ENCODE results near the gene CPNE5. TPM values are rescaled to one million over a fixed set of nuclear protein-coding genes. Genes with fewer than 3 reads are reported as not detected.

Gene CPNE5
- total and polyA plus RNA-seq, 8 donors = 0.19 to 1.5 (median 0.58) TPM

DNA sequence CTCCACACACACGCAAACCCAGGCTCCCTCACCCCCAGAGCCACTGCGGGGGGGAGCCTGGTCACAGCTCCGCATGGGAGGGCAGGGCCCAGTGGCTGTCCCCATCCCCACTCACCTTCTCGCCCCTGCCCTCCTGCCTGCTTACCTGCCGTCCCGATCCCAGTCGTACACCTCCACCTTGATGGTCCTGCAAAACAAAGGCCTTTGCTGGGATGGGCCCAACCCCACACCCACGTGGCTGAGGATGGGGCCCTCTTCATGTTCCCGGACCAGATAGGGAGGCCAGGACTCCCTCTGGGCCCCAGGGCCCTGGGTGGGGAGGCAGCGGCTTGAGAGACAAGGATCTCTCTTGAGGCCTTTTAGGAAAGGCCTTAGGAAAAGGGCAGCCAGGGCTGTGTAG is 74.1 kb downstream of the CPNE5 start:
- Histone ChIP-seq H3K36me3 (no peaks in the 10 kb centered on the region), H3K9me3 (no peaks in the 10 kb centered on the region), H3K27ac (no peak overlapping the region), H3K4me3 (no peak overlapping the region), H3K4me1 (peaks cover 0 to 5% (median 0%) of the 10 kb centered on the region in 3 donors), H3K27me3 (no peaks in the 10 kb centered on the region)
- DNase-seq (no peak), FAIRE-seq (no peak), ATAC-seq (no peak)
- WGBS, 2 donors = 69 to 76% methylated on average over 10 of the region's 10 CpGs
- intact Hi-C loops (cut with DNase I) = loop anchor here in 2 of 3 donors (5.0 to 10.0 kb wide), 3 partner anchors 82 to 450 kb away; no protein-coding TSS in a partner anchor
- TF ChIP-seq, protein P1, sequence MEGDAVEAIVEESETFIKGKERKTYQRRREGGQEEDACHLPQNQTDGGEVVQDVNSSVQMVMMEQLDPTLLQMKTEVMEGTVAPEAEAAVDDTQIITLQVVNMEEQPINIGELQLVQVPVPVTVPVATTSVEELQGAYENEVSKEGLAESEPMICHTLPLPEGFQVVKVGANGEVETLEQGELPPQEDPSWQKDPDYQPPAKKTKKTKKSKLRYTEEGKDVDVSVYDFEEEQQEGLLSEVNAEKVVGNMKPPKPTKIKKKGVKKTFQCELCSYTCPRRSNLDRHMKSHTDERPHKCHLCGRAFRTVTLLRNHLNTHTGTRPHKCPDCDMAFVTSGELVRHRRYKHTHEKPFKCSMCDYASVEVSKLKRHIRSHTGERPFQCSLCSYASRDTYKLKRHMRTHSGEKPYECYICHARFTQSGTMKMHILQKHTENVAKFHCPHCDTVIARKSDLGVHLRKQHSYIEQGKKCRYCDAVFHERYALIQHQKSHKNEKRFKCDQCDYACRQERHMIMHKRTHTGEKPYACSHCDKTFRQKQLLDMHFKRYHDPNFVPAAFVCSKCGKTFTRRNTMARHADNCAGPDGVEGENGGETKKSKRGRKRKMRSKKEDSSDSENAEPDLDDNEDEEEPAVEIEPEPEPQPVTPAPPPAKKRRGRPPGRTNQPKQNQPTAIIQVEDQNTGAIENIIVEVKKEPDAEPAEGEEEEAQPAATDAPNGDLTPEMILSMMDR (IDR thresholded peaks at IDR 0.05) = no peak

DNA sequence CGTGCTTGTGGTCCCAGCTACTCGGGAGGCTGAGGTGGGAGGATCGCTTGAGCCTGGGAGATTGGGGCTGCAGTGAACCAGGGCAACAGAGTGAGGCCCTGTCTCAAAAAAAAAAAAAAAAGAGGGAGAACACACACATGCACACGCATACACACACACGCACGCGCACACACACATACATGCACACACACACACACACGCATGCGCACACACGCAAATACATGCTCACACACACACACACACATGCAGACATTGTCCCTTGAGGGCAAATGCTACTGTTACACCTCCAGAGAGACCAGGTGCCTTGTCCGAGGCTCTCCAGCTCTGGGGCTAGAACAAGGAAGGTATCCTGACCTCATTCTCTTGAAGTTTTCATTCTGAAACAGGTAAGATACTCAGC is 77.1 kb downstream of the CPNE5 start:
- 91 to 92% methylated on average over 11 of the region's 11 CpGs for WGBS, 2 donors
- no peak for FAIRE-seq
- Histone ChIP-seq H3K4me3 (no peak overlapping the region), H3K9me3 (no peaks in the 10 kb centered on the region), H3K27me3 (no peaks in the 10 kb centered on the region), H3K36me3 (no peaks in the 10 kb centered on the region), H3K27ac (no peak overlapping the region), H3K4me1 (peaks cover 3 to 6% (median 5%) of the 10 kb centered on the region in 3 donors)
- intact Hi-C loops (cut with DNase I) = loop anchor here in 1 of 3 donors (10.0 kb wide), 2 partner anchors 253 to 453 kb away; no protein-coding TSS in a partner anchor
- TF ChIP-seq, protein P1 (IDR thresholded peaks at IDR 0.05) = no peak
- no peak for ATAC-seq
- no peak for DNase-seq

DNA sequence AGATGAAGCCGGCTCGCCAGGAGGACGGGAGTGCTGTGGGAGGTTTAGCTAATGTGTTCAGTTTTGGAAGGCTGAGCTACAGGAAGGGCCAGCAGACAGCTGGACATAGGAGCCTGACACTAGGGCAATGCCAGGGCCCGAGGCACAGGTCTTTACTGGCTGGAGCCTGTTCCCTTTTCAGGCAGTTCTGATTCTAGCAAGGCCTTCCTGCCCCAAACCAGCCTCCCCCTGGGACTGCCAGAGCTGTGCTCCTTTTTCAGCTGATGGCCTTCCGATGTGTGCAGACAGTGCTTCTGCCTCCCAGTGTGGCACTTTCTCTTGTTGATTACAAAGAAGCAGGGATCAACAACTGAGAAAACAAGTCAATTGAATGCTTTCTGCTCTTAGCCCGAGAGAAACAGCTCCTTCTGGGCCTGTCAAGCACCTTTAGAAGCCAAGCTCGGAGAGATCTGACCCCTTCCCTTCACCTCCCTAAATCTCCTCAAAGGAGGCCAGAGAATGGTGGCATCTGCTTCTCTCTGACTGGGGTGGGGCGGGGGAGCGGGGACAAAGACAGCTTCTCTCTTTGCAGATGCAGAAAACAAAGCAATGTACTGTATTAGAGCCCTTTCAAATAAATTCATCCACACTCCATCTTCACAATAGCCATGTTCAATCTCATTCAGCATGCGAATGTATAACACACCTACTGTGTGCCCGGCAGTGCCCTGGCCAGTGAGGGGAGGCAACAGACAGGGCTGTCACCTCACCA is 78.4 kb downstream of the CPNE5 start:
- H3K4me3 ChIP-seq = no peak overlapping the region
- no peaks in the 10 kb centered on the region for H3K27me3 ChIP-seq
- 78 to 83% methylated on average over 11 of the region's 11 CpGs for WGBS, 2 donors
- H3K36me3 ChIP-seq = no peaks in the 10 kb centered on the region
- H3K9me3 ChIP-seq = no peaks in the 10 kb centered on the region
- FAIRE-seq = no peak
- no peak for ATAC-seq
- H3K4me1 ChIP-seq = peaks cover 3 to 6% (median 5%) of the 10 kb centered on the region in 3 donors
- intact Hi-C loops (cut with DNase I) = loop anchor here in 1 of 3 donors (10.0 kb wide), 2 partner anchors 254 to 454 kb away; no protein-coding TSS in a partner anchor
- H3K27ac ChIP-seq = no peak overlapping the region
- no peak for DNase-seq
- TF ChIP-seq, protein P1 (IDR thresholded peaks at IDR 0.05) = no peak

DNA sequence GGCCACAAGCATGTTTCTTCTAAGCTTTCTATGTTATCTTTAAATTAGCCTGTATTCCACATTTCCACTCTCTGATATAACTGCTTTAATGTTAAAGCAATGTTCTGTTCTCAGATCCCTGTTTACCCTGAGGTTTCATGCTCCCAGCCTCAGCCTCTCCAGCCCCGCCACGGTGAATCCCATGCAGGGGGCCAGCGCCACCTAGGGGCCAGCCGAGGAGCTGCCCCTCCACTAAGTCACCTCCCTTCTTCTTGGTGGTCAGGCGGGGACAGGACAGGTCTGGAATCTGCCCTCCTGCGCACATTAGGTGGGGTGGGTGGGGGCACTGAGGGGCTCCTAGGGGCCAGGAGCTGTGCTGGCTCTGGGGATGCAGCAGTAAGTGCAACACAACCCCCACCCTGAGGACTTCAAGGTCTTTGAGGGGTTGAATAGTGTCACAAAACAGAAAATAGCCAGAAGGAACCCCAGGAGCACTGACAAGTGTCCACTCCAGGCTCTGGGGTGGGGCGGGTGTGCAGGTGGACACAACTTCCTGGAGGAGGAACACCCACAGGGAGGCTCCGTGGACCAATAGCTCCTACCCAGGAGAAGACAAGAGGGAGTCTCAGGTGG is 80.0 kb downstream of the CPNE5 start:
- H3K9me3 ChIP-seq = no peaks in the 10 kb centered on the region
- H3K36me3 ChIP-seq = no peaks in the 10 kb centered on the region
- peak; percentile 67 to 96 (median 84) for DNase-seq
- ATAC-seq = peak; percentile 94 to 98 (median 96)
- intact Hi-C loops (cut with DNase I) = no loop called here
- TF ChIP-seq, protein P1 (IDR thresholded peaks at IDR 0.05) = peak; percentile 94 to 98 (median 96)
- H3K4me3 ChIP-seq = peak overlapping the region in 2 of 4 donors; percentile 1 to 17
- H3K27ac ChIP-seq = no peak overlapping the region
- no peaks in the 10 kb centered on the region for H3K27me3 ChIP-seq
- 5 to 6% methylated on average over 8 of the region's 8 CpGs for WGBS, 2 donors
- no peak for FAIRE-seq
- peaks cover 3 to 6% (median 5%) of the 10 kb centered on the region in 3 donors for H3K4me1 ChIP-seq

Data from pancreas (tissue), 10 donors.